SK-N-SH (cell line): ENCODE results near the gene CISD1.
A peak's percentile ranks its signal among the peaks of the same experiment; 100 is the strongest.

ENCODE experiments used
- EP300 ChIP-seq, 2 experiments: IDR thresholded peaks; 2 replicates each; pipeline versions ENCODE4 v1.4.0 to v1.6.1; 2012; ENCODE audit warnings: borderline replicate concordance in 1 of 2, low read depth in 1 of 2, low read length in 1 of 2
- EZH2phosphoT487 ChIP-seq: fragments of 200-600 bp; sonication (generic); IDR thresholded peaks from 2 replicates; pipeline ENCODE4 v1.6.1; 2017; ENCODE audit warnings: low read depth, mixed run types, mild to moderate bottlenecking, antibody characterized with exemption, moderate library complexity, borderline replicate concordance
- FOXJ3 ChIP-seq: sonication (generic); formaldehyde crosslinking; IDR thresholded peaks from 2 replicates; pipeline ENCODE4 v1.5.1; 2020; ENCODE audit warnings: mild to moderate bottlenecking, missing genetic modification reagents
- JUND ChIP-seq: IDR thresholded peaks from 2 replicates; pipeline ENCODE4 v1.4.0; 2012
- MXI1 ChIP-seq: IDR thresholded peaks from 2 replicates; pipeline ENCODE4 v1.6.1; 2012; ENCODE audit warnings: mild to moderate bottlenecking, low read depth, low read length, improper control_type of control experiment
- NRF1 ChIP-seq: IDR thresholded peaks from 2 replicates; pipeline ENCODE4 v1.6.1; 2012; ENCODE audit warnings: low read depth, mild to moderate bottlenecking, low read length
- POLR2AphosphoS5 ChIP-seq: IDR thresholded peaks from 2 replicates; pipeline ENCODE4 v1.6.1; 2012; ENCODE audit warnings: low read depth, low read length
- RAD21 ChIP-seq: IDR thresholded peaks from 2 replicates; pipeline ENCODE4 v1.6.1; 2012; ENCODE audit warnings: mild to moderate bottlenecking, low read length
- TAF1 ChIP-seq: IDR thresholded peaks from 2 replicates; pipeline ENCODE4 v1.6.1; 2012; ENCODE audit warnings: low read depth, mild to moderate bottlenecking, low read length, moderate library complexity, borderline replicate concordance
- TF ChIP-seq, protein P1 (sequence below): fragments of 200-600 bp; sonication (generic); IDR thresholded peaks from 2 replicates; pipeline ENCODE4 v1.6.1; 2017; ENCODE audit warnings: antibody characterized with exemption, mild to moderate bottlenecking, moderate library complexity
- TF ChIP-seq, protein P2 (sequence below): IDR thresholded peaks from 2 replicates; pipeline ENCODE4 v1.6.1; 2012; ENCODE audit warnings: mild to moderate bottlenecking, low read depth, low read length, moderate library complexity
- TF ChIP-seq, protein P3 (sequence below): fragments of 150-350 bp; IDR thresholded peaks from 2 replicates; pipeline ENCODE4 v1.6.1; 2017; ENCODE audit warnings: antibody characterized with exemption, low read length, low read depth, borderline replicate concordance
- TF ChIP-seq, protein P4 (sequence below): IDR thresholded peaks from 2 replicates; pipeline ENCODE4 v1.4.0; 2012; ENCODE audit warnings: low read depth, borderline replicate concordance

DNA sequence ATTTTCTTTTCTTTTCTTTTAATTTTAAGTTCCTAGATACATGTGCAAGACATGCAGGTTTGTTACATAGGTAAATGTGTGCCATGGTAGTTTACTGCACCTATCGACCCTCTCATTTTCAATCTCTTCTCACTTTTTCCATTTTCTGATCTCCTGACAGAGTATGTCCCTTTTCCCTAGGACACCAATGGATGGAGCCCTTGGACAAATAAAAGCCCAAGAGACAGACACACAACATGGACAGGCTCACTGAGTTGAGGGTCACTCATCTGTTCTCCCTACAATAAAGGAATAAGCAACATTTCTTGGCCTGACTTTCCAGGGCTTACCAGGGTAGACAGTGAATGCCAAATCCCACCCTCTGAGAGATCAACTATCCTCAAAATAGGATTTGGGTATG is 50.6 kb downstream of the CISD1 start:
- TF ChIP-seq, protein P1, sequence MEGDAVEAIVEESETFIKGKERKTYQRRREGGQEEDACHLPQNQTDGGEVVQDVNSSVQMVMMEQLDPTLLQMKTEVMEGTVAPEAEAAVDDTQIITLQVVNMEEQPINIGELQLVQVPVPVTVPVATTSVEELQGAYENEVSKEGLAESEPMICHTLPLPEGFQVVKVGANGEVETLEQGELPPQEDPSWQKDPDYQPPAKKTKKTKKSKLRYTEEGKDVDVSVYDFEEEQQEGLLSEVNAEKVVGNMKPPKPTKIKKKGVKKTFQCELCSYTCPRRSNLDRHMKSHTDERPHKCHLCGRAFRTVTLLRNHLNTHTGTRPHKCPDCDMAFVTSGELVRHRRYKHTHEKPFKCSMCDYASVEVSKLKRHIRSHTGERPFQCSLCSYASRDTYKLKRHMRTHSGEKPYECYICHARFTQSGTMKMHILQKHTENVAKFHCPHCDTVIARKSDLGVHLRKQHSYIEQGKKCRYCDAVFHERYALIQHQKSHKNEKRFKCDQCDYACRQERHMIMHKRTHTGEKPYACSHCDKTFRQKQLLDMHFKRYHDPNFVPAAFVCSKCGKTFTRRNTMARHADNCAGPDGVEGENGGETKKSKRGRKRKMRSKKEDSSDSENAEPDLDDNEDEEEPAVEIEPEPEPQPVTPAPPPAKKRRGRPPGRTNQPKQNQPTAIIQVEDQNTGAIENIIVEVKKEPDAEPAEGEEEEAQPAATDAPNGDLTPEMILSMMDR, result no peak; the same call in 1 of the 2 replicates
- TF ChIP-seq EP300 (IDR thresholded peaks at IDR 0.05; ENCODE audit: borderline replicate concordance in 1 of 2, low read depth in 1 of 2, low read length in 1 of 2), result no peak
- no peak for TF ChIP-seq POLR2AphosphoS5
- TF ChIP-seq, protein P2, sequence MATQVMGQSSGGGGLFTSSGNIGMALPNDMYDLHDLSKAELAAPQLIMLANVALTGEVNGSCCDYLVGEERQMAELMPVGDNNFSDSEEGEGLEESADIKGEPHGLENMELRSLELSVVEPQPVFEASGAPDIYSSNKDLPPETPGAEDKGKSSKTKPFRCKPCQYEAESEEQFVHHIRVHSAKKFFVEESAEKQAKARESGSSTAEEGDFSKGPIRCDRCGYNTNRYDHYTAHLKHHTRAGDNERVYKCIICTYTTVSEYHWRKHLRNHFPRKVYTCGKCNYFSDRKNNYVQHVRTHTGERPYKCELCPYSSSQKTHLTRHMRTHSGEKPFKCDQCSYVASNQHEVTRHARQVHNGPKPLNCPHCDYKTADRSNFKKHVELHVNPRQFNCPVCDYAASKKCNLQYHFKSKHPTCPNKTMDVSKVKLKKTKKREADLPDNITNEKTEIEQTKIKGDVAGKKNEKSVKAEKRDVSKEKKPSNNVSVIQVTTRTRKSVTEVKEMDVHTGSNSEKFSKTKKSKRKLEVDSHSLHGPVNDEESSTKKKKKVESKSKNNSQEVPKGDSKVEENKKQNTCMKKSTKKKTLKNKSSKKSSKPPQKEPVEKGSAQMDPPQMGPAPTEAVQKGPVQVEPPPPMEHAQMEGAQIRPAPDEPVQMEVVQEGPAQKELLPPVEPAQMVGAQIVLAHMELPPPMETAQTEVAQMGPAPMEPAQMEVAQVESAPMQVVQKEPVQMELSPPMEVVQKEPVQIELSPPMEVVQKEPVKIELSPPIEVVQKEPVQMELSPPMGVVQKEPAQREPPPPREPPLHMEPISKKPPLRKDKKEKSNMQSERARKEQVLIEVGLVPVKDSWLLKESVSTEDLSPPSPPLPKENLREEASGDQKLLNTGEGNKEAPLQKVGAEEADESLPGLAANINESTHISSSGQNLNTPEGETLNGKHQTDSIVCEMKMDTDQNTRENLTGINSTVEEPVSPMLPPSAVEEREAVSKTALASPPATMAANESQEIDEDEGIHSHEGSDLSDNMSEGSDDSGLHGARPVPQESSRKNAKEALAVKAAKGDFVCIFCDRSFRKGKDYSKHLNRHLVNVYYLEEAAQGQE, result no peak
- TF ChIP-seq, protein P3, sequence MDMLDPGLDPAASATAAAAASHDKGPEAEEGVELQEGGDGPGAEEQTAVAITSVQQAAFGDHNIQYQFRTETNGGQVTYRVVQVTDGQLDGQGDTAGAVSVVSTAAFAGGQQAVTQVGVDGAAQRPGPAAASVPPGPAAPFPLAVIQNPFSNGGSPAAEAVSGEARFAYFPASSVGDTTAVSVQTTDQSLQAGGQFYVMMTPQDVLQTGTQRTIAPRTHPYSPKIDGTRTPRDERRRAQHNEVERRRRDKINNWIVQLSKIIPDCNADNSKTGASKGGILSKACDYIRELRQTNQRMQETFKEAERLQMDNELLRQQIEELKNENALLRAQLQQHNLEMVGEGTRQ, result no peak
- no peak for TF ChIP-seq FOXJ3 (CRISPR knock-in tag)
- TF ChIP-seq MXI1, result no peak
- TF ChIP-seq EZH2phosphoT487, result no peak
- no peak for TF ChIP-seq NRF1
- no peak for TF ChIP-seq TAF1
- peak; percentile 30 for TF ChIP-seq RAD21
- TF ChIP-seq, protein P4, sequence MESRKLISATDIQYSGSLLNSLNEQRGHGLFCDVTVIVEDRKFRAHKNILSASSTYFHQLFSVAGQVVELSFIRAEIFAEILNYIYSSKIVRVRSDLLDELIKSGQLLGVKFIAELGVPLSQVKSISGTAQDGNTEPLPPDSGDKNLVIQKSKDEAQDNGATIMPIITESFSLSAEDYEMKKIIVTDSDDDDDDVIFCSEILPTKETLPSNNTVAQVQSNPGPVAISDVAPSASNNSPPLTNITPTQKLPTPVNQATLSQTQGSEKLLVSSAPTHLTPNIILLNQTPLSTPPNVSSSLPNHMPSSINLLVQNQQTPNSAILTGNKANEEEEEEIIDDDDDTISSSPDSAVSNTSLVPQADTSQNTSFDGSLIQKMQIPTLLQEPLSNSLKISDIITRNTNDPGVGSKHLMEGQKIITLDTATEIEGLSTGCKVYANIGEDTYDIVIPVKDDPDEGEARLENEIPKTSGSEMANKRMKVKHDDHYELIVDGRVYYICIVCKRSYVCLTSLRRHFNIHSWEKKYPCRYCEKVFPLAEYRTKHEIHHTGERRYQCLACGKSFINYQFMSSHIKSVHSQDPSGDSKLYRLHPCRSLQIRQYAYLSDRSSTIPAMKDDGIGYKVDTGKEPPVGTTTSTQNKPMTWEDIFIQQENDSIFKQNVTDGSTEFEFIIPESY, result no peak
- no peak for TF ChIP-seq JUND
